CD8-positive, alpha-beta memory T cell (primary cell): ENCODE data around the gene PCBD1. TPM values are rescaled to one million over a fixed set of nuclear protein-coding genes. Genes with fewer than 3 reads are reported as not detected.

Source experiments
- CTCF ChIA-PET: fragments of 350-600 bp; sonication (Branson Sonifier 250); formaldehyde crosslinking; loops from one replicate; lab custom pipeline; 2021; ENCODE audit warnings: antibody characterized with exemption; lab: Charles Lee
- POLR2A ChIA-PET: fragments of 350-600 bp; sonication (Branson Sonifier 250); formaldehyde crosslinking; loops from one replicate; lab custom pipeline; 2021; ENCODE audit warnings: antibody characterized with exemption; lab: Charles Lee
- DNase-seq, 5 donors: peaks; one replicate each; pipeline versions ENCODE4 v3.0.0 to v3.0.0-alpha.2; 2020 to 2022; ENCODE audit warnings: mixed read lengths in 1 of 5
- H3K27ac ChIP-seq: one replicate; pipeline ENCODE4 v1.7.0; 2013; ENCODE audit warnings: low read depth, mild to moderate bottlenecking, low read length, moderate library complexity
- H3K27me3 ChIP-seq: 2 replicates; pipeline ENCODE4 v1.7.0; 2013; ENCODE audit warnings: low read length, mild to moderate bottlenecking; ENCODE audit not compliant: insufficient read depth, poor library complexity, severe bottlenecking
- H3K36me3 ChIP-seq: 2 replicates; pipeline ENCODE4 v1.7.0; 2013; ENCODE audit warnings: mild to moderate bottlenecking, low read length, moderate library complexity; ENCODE audit not compliant: insufficient read depth
- H3K4me1 ChIP-seq: 2 replicates; pipeline ENCODE4 v1.7.0; 2013; ENCODE audit warnings: mild to moderate bottlenecking, low read length, moderate library complexity; ENCODE audit not compliant: insufficient read depth
- H3K4me3 ChIP-seq: 2 replicates; pipeline ENCODE4 v1.7.0; 2013; ENCODE audit warnings: mild to moderate bottlenecking, low read length
- H3K9me3 ChIP-seq: 2 replicates; pipeline ENCODE4 v1.7.0; 2013; ENCODE audit warnings: mild to moderate bottlenecking, low read length
- H3K27ac Mint-ChIP-seq, 8 donors: one replicate each; pipeline ENCODE4 v1.8.0; 2020 to 2021; ENCODE audit warnings: mixed read lengths in 8 of 8, mild to moderate bottlenecking in 6 of 8, inconsistent platforms in 3 of 8, moderate library complexity in 3 of 8
- H3K27me3 Mint-ChIP-seq, 2 donors: one replicate each; pipeline ENCODE4 v1.8.0; 2020 to 2021; ENCODE audit warnings: mixed read lengths in 2 of 2, mild to moderate bottlenecking in 1 of 2, moderate library complexity in 1 of 2
- H3K36me3 Mint-ChIP-seq, 3 donors: one replicate each; pipeline ENCODE4 v1.8.0; 2020 to 2021; ENCODE audit warnings: mixed read lengths in 3 of 3, inconsistent platforms in 1 of 3, mild to moderate bottlenecking in 1 of 3
- H3K4me1 Mint-ChIP-seq, 3 donors: one replicate each; pipeline ENCODE4 v1.8.0; 2020 to 2021; ENCODE audit warnings: mixed read lengths in 3 of 3, inconsistent platforms in 1 of 3, mild to moderate bottlenecking in 1 of 3
- H3K4me3 Mint-ChIP-seq, 7 donors: one replicate each; pipeline ENCODE4 v1.8.0; 2020 to 2021; ENCODE audit warnings: mixed read lengths in 7 of 7, mild to moderate bottlenecking in 6 of 7, moderate library complexity in 4 of 7, inconsistent platforms in 2 of 7
- H3K9me3 Mint-ChIP-seq, 5 donors: one replicate each; pipeline ENCODE4 v1.8.0; 2020 to 2022; ENCODE audit warnings: mixed read lengths in 5 of 5, mild to moderate bottlenecking in 3 of 5, moderate library complexity in 2 of 5, inconsistent platforms in 1 of 5
- polyA plus RNA-seq: library from polyadenylated mRNA; unstranded; fragments of 300-500 nt; fragmentation: Illumina TruSeq; gene quantifications from one replicate; pipeline ENCODE4 v1.2.3, GENCODE V29; 2021
- total RNA-seq, 2 experiments: library from RNA; stranded (reverse); gene quantifications; one replicate each; pipeline ENCODE4 v1.2.3, GENCODE V29; 2021

PCBD1 gene
- total and polyA plus RNA-seq, 3 experiments from 2014 or later, result 29.1 to 55.3 (median 53.9) TPM

DNA sequence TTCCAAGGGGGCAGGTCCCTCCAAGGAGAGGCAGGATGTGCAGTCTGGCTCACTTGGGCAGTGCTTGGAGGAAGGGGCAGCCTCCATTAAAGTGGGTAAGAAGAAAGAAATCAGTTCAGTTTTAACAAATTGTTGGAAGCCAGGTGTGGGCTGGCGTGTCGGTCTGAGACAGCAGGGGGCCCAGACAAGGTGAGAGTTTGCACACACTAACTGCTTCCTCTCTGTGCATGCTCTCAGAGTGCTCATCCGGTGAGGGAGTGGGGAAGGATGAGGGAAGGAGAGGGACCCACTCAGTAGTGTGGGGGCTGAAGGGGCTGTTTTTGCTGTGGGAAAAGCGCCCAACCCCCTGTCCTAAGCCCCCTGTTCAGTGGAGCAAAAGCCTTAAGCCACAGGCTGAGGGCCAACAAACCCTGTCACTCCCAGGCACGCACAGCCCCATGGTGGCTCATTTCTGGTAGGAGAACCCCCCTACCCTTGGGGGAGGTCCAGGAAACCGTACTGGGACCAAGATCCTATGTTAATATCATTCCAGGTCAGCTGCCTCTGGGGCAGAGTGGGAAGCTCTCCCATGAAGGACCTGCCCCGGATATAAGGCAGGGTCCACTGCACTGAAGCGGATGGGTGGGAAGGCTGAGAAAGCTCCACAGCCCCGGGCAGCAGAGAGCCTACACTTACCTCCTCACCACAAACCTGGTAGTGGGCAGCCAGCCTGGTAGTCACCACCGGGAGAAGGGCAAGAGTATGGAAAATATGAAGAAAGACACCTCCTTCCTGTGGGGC is 5.1 kb upstream of the PCBD1 start:
- Histone ChIP-seq H3K36me3 (no peaks in the 10 kb centered on the region), H3K27ac (no peak overlapping the region), H3K9me3 (no peaks in the 10 kb centered on the region), H3K4me3 (no peak overlapping the region), H3K4me1 (peaks cover 5% of the 10 kb centered on the region), H3K27me3 (no peaks in the 10 kb centered on the region)
- CTCF ChIA-PET, result interaction anchor here (0.8 kb wide), 1 partner anchor 32 kb away, joined by 3 read pairs; no protein-coding TSS in a partner anchor
- Mint-ChIP-seq H3K27me3 (no peaks in the 10 kb centered on the region), H3K4me3 (peak overlapping the region in 1 of 7 donors; percentile 30), H3K27ac (peak overlapping the region in 1 of 8 donors; percentile 57), H3K36me3 (peaks cover 0 to 2% (median 0%) of the 10 kb centered on the region in 3 donors), H3K4me1 (peaks cover 7 to 14% (median 10%) of the 10 kb centered on the region in 3 donors), H3K9me3 (no peaks in the 10 kb centered on the region)
- POLR2A ChIA-PET, result no interaction called here
- no peak for DNase-seq

DNA sequence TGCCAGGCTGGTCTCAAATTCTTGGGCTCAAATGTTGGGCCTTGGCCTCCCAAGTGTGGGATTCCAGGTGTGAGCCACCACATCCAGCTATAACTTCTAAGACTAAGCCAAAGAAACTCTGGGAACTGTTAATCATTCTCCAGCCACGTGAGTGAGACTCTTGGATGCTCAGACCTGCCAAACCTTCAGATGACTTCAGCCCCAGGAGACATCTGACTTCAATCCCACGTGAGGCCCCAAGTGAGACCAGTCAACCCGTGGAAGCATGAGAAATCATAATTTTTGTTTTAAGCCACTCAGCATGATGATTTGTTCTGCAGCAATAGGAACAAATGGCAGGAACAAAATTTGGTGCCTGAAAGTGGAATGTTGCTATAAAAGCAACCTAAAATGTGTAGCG is 4.3 kb upstream of the PCBD1 start:
- no peaks in the 10 kb centered on the region for H3K27me3 ChIP-seq
- no peak for DNase-seq
- H3K9me3 Mint-ChIP-seq, result no peaks in the 10 kb centered on the region
- H3K4me3 Mint-ChIP-seq, result peak overlapping the region in 1 of 7 donors; percentile 30
- ChIA-PET CTCF (no interaction called here), POLR2A (no interaction called here)
- peaks cover 6% of the 10 kb centered on the region for H3K4me1 ChIP-seq
- H3K27ac ChIP-seq, result no peak overlapping the region
- H3K36me3 ChIP-seq, result no peaks in the 10 kb centered on the region
- no peaks in the 10 kb centered on the region for H3K27me3 Mint-ChIP-seq
- H3K9me3 ChIP-seq, result no peaks in the 10 kb centered on the region
- H3K27ac Mint-ChIP-seq, result no peak overlapping the region
- H3K4me3 ChIP-seq, result no peak overlapping the region
- H3K36me3 Mint-ChIP-seq, result peaks cover 0 to 2% (median 0%) of the 10 kb centered on the region in 3 donors
- H3K4me1 Mint-ChIP-seq, result peaks cover 7 to 15% (median 11%) of the 10 kb centered on the region in 3 donors

DNA sequence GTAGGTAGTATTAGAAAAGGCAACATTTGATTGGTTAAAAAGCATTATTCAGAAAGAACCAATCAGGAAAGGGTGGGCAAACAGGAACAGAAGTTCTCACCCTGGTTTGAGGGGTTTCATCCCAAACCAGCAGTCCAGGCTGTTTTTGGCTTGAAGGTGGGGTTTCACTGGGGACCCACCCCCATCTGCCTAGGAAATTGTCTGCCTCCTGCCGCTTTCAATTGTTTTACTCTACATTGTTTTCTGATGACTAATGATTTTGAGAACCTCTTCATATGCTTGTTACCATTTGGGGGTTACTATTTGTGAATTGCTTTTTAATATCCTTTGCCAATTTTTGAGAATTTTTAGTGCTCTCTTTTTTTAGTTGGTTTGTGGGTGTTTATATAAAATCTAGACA is 3.3 kb upstream of the PCBD1 start:
- H3K36me3 Mint-ChIP-seq, result peaks cover 0 to 2% (median 0%) of the 10 kb centered on the region in 3 donors
- Histone ChIP-seq H3K4me3 (no peak overlapping the region), H3K27ac (no peak overlapping the region), H3K4me1 (peaks cover 12% of the 10 kb centered on the region), H3K36me3 (no peaks in the 10 kb centered on the region), H3K27me3 (no peaks in the 10 kb centered on the region), H3K9me3 (no peaks in the 10 kb centered on the region)
- POLR2A ChIA-PET, result interaction anchor here (0.7 kb wide), 1 partner anchor 356 kb away, joined by 3 read pairs; no protein-coding TSS in a partner anchor
- H3K27ac Mint-ChIP-seq, result no peak overlapping the region
- H3K4me3 Mint-ChIP-seq, result peak overlapping the region in 2 of 7 donors; percentile 6 to 77
- H3K27me3 Mint-ChIP-seq, result no peaks in the 10 kb centered on the region
- peaks cover 9 to 24% (median 18%) of the 10 kb centered on the region in 3 donors for H3K4me1 Mint-ChIP-seq
- CTCF ChIA-PET, result no interaction called here
- DNase-seq, result no peak
- no peaks in the 10 kb centered on the region for H3K9me3 Mint-ChIP-seq

GRCh38 chr10:70890917-70891431 is 2.6 kb upstream of the PCBD1 start:
- POLR2A ChIA-PET, result interaction anchor here (0.7 kb wide), 1 partner anchor 355 kb away, joined by 3 read pairs; no protein-coding TSS in a partner anchor
- Mint-ChIP-seq H3K4me3 (peak overlapping the region in 1 of 7 donors; percentile 89), H3K27me3 (no peaks in the 10 kb centered on the region), H3K4me1 (peaks cover 10 to 24% (median 18%) of the 10 kb centered on the region in 3 donors), H3K36me3 (peaks cover 0 to 2% (median 0%) of the 10 kb centered on the region in 3 donors), H3K9me3 (no peaks in the 10 kb centered on the region), H3K27ac (no peak overlapping the region)
- Histone ChIP-seq H3K4me1 (peaks cover 12% of the 10 kb centered on the region), H3K27ac (no peak overlapping the region), H3K36me3 (no peaks in the 10 kb centered on the region), H3K9me3 (no peaks in the 10 kb centered on the region), H3K4me3 (no peak overlapping the region), H3K27me3 (no peaks in the 10 kb centered on the region)
- CTCF ChIA-PET, result interaction anchor here (1.8 kb wide), 1 partner anchor 9 kb away, joined by 5 read pairs; no protein-coding TSS in a partner anchor
- DNase-seq, result no peak

DNA sequence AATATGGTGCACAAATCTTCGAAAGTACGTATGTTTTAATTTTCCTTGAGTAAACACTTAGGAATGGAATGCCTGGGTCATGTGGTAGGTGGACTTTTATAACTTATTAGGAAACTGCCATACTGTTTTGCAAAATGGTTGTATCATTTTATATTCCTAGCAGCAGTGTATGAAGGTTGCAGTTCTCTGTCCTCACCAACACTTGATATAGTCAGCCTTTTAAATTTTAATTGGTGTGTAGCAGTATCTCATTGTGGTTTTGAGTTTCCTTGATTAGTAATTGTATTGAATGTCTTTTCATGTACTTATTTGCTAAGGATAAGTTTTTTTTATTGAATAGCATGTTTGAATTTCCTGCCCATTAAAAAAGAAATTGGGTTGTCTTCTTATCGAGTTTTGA is 926 bp upstream of the PCBD1 start:
- CTCF ChIA-PET, result interaction anchor here (1.8 to 4.1 kb wide), 2 partner anchors 11 to 12 kb away, joined by 5 to 11 read pairs; no protein-coding TSS in a partner anchor
- H3K27me3 ChIP-seq, result no peaks in the 10 kb centered on the region
- no peaks in the 10 kb centered on the region for H3K36me3 ChIP-seq
- H3K27ac Mint-ChIP-seq, result peak overlapping the region in 4 of 8 donors; percentile 20 to 95 (median 90)
- no peak overlapping the region for H3K4me3 ChIP-seq
- peaks cover 0 to 12% (median 3%) of the 10 kb centered on the region in 3 donors for H3K36me3 Mint-ChIP-seq
- POLR2A ChIA-PET, result no interaction called here
- no peaks in the 10 kb centered on the region for H3K9me3 ChIP-seq
- H3K9me3 Mint-ChIP-seq, result no peaks in the 10 kb centered on the region
- H3K4me1 ChIP-seq, result peaks cover 12% of the 10 kb centered on the region
- DNase-seq, result no peak
- no peaks in the 10 kb centered on the region for H3K27me3 Mint-ChIP-seq
- H3K27ac ChIP-seq, result no peak overlapping the region
- peak overlapping the region; percentile 85 to 94 (median 89) for H3K4me3 Mint-ChIP-seq
- H3K4me1 Mint-ChIP-seq, result peaks cover 11 to 24% (median 23%) of the 10 kb centered on the region in 3 donors

DNA sequence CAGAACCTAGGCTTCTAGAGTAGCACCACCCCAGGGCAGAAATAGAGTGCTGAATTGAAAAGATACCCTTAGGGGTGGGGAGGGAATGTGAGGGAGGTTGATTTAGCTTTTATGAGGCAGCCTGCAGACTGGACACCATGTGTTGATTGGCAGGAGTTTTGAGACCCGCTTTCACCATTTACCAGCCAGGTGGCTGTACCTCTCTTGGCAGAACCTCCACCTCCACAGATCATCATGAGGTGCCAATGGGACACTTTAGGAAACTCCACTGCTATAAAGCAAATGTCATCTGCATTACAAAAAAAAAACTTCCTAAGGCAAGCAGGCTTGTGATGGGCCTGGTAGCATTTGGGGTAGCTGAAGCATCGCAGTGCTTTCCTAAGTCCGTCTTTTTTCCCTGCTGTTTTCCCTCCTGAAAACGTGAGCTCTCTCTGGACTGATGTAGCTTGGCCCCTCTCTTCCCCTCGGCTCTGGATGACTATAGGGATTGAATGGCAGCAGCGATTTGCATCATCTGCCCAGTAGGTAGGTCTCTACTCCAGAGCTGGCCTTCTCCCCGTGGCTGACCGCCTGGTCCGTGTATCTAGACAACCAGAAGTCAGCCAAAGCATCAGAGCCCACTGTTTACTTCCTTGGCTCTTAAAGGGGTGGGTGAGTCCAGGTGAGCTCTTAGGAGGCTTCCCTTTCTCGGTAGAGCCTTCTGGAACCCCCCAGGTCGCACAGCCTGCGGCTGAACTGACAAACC is 1.3 kb downstream of the PCBD1 start:
- H3K4me1 Mint-ChIP-seq, result peaks cover 11 to 23% (median 21%) of the 10 kb centered on the region in 3 donors

More for the DNA sequence above, 1.3 kb downstream of the PCBD1 start:
- Histone ChIP-seq H3K4me3 (peak overlapping the region; percentile 69), H3K9me3 (no peaks in the 10 kb centered on the region), H3K36me3 (no peaks in the 10 kb centered on the region), H3K27me3 (no peaks in the 10 kb centered on the region), H3K27ac (peak overlapping the region; percentile 58), H3K4me1 (peaks cover 12% of the 10 kb centered on the region)
- ChIA-PET POLR2A (interaction anchor here (0.9 kb wide), 1 partner anchor 284 kb away, joined by 4 read pairs; no protein-coding TSS in a partner anchor), CTCF (interaction anchor here (1.1 to 4.1 kb wide), 4 partner anchors 8 to 338 kb away, joined by 4 to 11 read pairs (median 5); no protein-coding TSS in a partner anchor)
- DNase-seq, result no peak
- peaks cover 0 to 28% (median 5%) of the 10 kb centered on the region in 3 donors for H3K36me3 Mint-ChIP-seq
- peak overlapping the region; percentile 73 to 92 (median 85) for H3K4me3 Mint-ChIP-seq
- H3K27ac Mint-ChIP-seq, result peak overlapping the region; percentile 30 to 98 (median 76)
- H3K27me3 Mint-ChIP-seq, result no peaks in the 10 kb centered on the region
- H3K9me3 Mint-ChIP-seq, result no peaks in the 10 kb centered on the region
